Hematopoietic multipotent progenitor cell (in vitro differentiated cells): Measurements from ENCODE around the gene NOS2. TPM values are rescaled to one million over a fixed set of nuclear protein-coding genes. Genes with fewer than 3 reads are reported as not detected.
"Not testable (repeated sequence)": the region's sequence is repeated elsewhere in the genome, so short reads cannot be mapped to it uniquely, and the experiment has no call there.

ENCODE experiments used
- DNase-seq, 3 donors: peaks; one replicate each; pipeline ENCODE4 v3.0.0-alpha.2; 2011 to 2015; ENCODE audit warnings: low read depth in 2 of 3, low spot score in 2 of 3
- total RNA-seq: library from RNA; depleted of rRNA; stranded (reverse); fragments of >200 nt; gene quantifications from one replicate; pipeline ENCODE4 v1.2.3, GENCODE V29; 2012

Gene NOS2
- total RNA-seq, 1 donor = under 0.01 TPM

DNA sequence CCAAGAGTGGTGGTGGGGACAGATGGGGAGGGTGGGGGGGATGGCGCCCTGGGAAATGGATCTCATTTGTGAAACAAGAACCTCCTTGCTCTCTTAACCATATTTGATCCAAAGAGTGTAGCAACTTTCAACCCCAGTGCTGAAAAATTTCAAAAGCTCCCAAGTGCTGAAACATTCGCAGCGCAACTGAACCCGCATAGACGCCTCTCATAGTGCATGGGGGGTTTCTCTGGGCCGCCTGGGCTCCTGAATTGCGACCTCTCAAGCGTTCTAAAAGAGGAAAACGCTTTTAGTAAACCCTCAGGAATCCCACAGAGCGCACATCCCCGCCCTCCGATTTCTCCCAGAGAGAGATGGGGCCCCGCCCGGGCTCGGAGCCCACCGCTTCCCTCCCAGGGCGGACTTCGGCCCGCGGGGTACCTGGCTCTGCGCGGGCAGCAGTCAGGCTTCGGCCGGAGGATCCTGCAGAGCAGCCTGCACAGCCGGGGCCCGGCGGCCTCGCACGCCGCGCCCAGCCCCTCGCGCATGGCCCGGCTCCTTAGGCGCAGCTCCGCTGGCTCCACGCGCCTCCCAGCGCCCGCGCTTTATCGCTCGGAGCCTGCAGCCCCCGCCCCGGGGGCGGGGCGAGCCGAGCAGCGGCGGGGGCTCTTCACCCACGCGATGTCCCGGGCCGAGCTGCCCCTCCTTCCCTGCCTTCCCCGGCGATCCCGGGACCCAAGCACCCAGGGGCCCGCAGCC is 7.0 kb downstream of the NOS2 start:
- DNase-seq = peak in 2 of 3 donors; percentile 10 to 19

DNA sequence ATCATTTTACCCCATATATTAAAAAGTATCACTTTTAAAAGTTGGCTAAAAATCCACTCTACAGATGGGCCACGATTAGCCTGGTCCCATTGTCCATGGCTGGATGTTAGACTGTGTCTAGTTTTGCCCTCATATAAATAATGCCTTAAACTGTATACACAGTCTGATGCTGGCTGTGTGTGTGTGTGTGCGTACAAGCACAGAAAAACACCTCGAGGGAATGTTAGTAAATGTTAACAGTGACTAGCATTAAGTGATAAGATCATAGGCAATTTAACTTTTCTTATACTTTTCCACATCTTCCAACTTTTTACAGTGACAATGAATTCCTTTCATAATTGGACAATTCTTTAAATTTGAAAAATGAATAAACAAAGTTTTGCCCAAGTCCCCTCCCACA is 8.2 kb downstream of the NOS2 start:
- DNase-seq = no peak

DNA sequence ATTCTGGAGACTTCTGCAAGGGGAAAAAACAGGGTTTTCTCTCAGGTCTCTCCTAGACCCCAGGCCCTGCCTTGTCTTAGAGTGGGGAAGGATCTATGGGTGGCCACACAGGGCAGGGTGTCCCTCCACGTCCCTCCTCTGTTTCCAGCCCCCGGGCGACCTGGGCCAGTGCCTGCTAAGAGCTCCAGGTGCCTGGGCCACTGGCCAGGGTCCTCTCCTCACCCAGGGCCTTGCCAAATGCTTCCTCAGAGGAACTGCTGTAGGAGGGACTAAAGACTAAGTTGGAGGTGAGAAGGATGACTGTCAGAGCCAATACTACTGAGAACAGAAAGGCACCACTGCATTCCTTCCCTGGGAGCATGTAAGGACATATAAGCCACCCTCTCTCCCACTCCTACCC is 11.4 kb downstream of the NOS2 start:
- DNase-seq = no peak

DNA sequence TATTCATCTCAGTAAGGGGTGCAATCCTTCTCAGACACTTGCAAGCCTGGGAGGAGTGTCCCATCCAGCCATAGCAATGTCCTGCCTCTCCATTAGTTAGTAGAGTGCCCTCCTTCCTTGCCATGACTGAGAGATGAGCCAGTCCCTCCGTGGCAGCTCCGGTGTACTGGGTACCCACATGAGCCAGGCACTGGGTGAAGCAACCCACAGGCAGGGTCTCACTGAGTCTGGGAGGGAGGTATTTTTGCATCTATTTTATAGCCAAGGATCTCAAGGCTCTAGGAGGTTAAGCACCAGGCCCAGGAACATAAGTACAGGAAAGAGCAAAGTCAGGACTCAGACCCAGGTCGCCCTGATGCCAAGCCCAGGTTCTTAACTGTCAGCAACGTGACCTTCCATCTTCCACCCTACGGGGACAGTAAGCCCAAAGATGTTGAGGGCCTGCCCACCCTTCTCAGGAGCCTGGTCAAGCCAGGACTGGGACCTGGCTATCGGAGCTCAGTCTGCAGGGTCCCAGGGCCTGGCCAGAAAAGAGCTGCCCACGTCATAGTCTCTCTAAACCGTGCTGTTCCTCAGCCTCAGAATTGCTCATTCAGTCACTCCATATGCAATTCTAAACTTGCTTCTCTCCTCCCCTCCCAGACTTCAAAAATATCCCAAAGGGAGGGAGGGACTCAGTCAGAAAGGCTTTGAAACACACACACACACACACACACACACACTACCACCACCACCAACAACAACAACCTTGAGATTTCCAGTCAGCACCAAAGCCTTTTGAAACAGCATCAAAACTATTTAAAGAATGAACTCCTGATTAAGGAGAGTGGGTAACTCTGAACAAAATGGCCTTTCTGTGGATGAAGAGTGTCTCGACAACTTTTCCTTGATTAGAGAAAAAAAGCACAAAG is 16.6 kb downstream of the NOS2 start:
- no peak for DNase-seq

DNA sequence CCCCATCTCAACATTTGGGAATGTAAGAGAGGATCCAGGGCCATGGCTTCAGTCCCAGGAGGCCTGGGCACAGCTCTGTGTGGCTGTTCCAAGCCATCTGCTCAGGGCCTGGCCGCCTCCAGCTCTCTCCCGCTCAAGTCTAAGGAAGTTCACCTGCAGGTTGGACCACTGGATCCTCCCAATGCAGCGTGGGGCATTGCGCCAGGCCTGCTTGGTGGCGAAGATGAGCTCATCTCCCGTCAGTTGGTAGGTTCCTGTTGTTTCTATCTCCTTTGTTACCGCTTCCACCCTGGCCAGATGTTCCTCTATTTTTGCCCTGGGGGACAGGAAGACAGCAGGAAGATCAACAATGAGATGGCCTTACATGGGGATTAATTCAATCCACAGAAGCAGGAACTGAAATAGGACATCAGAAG is 17.5 kb downstream of the NOS2 start:
- peak in 1 of 3 donors; percentile 11 for DNase-seq

DNA sequence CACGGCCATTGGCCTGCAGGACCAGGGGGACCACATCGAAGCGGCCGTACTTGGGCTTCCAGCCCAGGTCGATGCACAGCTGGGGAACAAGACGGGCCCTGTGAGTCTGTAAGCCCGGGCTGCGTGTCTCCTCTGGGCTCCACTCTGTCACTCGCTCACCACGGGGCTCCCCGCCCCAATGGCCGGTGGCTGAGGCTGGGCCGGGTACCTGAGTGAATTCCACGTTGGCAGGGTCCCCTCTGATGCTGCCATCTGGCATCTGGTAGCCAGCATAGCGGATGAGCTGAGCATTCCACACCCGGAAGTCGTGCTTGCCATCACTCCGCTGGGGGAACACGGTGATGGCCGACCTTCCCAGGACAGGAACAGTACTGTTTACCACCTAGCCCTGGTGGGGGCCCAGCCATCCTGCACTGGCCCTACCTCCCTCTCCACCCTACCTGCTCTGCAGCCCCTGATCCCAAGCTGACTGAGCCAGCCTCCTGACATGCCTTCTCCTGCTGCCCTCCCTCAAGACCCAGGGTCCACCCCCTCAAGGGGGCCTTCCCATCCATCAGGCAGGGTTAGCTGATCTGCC is 19.4 kb downstream of the NOS2 start:
- no peak for DNase-seq

DNA sequence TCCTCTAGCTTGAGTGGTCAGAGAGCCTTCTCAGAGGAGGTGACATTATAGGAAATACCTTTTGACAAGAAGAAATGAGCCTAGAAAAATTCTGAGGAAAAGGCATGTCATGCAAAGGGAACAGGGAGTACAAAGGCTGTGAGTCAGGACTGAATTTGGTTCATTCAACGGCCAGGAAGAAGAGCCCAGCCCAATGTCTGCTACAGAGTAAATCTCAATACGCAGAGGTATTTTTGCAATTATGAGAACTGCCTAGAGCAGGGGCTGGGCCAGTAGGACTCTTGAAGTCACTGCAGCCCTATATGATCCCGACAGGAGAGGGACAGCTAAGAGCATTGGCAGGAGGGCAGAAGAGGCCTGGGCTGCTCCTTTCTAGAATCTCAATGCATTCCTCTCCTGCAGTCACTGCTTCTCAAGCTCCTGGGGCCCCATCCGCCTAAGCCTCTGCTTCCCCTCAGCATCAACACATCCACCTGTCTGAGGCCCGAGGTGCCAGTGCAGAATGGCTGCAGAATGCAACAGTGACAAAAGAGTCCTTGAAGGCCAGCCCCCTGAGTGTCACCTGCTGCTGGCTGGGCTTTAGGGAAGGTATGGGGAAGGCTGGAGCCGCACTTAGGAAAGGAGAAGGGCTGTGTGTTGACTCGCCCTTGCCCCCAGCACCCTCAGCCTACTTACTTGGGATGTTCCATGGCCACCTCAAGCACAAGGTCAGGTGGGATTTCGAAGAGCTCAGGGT is 20.1 kb downstream of the NOS2 start:
- no peak for DNase-seq

DNA sequence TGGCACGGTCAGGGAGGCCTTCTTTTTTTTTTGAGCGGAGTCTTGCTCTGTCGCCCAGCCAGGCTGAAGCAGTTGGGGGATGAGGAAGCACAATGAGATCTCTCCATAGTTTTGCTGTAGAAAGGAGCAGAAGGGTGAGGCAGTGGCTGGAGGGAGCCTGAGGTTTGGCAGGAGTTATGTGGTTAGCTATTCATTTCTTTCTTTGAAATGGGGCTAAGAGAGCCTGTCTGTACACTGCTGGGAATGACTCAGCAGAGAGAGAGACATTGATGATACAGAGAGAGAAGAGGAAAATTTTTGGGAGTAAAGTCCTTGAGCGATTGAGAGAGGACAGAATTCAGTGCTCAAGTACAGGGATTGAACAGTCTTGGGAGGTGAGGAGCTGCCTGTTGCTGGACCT is 22.1 kb downstream of the NOS2 start:
- DNase-seq = no peak

DNA sequence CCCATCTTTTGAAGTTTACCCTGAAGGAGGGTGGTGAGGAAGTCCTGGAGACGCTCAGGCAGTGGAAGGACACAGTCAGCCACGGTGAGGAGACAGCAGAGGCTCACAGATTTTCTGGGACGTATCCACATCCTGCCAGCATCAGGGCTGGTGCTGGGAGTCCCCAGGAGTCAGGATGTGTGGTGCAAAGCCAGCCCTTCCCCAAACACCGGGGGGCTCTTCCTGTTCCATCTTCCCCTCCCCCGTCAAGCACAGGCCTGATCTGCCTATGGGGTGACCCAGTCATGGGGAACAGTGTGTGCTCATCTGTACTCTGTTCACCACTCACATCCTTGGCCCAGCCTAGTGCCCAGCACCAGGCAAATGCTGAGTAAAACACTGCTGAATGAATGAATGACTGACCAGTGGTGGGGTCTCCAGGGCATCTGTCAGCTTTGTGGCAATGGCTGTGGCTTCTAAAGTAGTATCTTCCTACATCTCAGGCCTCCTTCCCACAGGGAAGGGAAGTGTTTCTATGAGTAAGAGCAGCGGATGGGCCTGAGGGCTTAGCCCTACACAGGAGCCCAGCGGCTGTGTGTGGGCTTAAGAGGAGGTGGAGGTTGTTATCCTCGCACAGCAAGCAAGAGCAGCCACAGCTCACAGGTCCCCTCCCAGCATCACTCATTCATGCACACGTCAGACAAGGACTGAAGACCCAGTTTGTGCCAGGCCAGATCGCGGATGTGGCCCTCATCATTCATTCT is 23.3 kb downstream of the NOS2 start:
- no peak for DNase-seq

DNA sequence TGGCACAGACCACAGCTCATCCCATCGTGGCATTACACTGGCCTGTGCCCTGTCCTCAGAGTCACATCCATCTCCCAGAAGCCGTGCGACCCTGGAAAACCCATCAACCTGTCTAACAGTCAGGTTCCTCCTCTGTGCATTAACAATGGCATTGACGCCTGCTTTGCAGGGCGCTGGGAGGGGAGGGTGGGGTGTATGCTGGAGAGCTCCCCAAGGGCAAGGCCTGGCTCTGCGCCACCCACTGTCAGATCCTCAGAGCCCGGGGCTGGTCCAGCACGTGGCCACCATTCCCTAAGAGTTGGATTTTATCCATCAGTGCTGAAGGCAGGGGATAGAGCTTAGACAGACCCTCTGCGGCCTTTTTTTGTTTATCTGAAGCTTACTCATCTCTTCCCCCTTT is 28.7 kb downstream of the NOS2 start:
- DNase-seq = no peak

DNA sequence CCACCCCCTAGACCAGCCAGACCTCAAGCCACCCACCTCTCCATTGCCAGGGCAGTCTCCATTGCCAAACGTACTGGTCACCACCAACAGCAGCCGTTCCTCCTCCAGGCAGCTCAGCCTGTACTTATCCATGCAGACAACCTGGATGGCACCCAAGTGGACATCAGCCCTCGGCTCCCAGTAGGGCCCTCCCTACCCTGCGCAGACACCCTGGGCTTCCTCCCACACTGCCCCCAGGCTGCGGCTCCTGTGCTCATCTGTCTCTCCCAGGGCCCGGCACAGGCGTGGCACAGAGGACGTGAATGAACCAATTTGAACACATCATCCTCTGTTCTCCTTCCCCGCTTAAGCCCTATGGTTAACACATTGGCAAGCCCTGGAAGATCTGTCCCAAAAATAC is 29.5 kb downstream of the NOS2 start:
- no peak for DNase-seq

DNA sequence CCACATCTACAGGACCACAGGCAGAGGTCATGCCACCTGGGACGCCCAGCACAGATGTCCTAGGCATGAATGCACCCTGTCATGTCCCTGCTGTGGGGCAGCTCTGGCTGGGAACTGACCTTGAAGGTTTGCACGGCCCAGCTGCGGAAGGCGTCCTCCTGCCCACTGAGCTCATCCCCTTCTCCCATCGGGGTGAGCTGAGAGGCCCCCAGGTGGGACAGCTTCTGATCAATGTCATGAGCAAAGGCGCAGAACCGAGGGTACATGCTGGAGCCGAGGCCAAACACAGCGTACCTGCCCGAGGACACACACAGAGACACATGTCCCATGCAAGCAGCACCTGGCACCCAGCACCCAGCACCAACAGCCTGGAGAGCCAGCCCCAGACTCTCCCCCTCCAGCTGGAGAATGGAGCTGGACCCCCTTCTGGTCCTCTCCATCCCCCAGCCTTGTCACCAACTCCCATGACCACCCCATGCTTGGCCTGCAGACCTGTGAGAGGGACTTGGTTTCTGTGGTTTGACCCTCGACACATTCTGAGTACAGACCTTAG is 31.4 kb downstream of the NOS2 start:
- DNase-seq = no peak

DNA sequence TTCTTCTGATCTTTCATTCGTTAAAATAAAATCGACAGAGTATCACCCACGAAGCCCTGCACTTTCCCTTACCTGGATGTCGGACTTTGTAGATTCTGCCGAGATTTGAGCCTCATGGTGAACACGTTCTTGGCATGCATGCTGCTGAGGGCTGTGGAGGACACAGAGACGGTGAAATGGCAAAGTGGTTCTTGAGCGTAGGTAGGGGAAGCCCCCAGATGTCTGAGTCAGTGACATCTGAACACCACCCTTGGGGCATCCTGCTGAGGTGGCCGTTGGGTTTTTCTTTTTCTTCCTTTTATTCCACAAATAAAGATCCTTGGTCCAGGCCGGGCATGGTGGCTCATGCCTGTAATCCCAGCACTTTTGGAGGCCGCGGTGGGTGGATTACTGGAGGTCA is 33.9 kb downstream of the NOS2 start:
- no peak for DNase-seq

DNA sequence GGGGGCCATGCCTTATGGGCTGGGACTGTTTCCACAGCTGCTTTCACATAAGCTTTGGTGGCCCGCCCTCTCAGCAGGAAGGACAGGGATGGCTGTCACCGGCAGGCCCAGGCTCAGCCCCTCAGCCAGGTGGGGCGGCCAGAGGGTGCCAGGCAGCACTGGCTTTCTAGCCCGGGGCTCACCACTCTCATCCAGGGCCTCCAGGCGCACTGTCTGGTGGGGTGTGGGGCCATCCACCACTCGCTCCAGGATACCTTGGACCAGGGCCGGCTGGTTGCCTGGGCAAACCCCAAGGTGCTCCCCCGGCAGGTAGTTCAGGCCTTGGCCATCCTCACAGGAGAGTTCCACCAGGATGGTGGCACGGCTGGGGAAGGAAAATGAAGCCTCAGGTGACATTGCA is 35.0 kb downstream of the NOS2 start:
- DNase-seq = no peak

DNA sequence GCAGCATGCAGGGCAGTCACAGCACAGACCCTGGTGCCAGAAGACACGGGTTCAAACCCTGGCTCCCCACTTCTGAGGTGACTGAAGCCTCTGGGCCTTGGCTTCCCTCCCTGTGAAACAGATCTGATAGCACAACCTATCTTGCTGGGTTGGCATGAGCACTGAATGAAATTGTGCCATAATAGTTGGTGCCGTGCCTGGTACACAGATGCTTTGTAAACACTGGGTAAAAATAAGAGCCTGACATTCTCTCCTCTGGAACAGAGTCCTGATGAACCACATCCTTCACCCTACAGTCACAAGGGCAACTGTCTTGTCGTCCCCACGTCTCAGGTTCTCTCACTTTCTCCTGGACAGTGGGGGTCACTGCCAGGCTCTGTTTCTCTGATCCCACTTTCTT is 35.7 kb downstream of the NOS2 start:
- no peak for DNase-seq

DNA sequence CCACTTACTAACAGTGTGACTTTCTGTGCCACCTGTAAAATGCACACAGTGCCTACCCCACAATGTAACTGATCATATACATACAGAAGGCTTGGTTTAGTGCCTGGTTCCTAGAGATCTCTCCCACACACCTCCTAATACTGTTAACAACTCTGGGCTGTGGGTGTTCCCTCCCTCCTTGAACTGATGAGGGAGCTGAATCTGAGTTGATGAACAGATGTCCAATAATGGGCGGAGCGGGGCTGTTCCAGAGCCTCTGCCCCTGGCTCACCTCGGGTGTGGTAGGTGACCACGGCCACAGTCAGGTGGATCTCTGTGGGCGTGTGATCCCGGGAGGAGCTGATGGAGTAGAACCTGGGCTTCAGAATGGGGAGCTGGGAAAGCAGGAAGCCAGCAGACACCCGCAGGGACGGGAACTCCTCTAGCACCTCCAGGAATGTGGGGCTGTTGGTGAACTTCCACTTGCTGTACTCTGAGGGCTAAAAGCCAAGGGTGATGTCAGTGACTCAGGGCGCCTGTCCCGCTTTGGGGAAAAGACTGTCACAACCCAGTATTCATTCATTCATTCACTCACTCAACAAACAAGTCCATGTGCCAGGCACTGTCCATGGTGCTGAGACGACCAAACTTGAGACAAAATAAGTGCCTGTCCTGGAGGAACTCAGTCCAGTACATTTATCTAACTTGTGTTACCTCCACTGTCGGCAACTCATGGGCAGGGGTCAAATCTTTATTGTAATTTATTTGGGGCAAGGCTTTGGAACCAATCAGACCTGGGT is 37.6 kb downstream of the NOS2 start:
- peak in 2 of 3 donors; percentile 20 to 68 for DNase-seq

DNA sequence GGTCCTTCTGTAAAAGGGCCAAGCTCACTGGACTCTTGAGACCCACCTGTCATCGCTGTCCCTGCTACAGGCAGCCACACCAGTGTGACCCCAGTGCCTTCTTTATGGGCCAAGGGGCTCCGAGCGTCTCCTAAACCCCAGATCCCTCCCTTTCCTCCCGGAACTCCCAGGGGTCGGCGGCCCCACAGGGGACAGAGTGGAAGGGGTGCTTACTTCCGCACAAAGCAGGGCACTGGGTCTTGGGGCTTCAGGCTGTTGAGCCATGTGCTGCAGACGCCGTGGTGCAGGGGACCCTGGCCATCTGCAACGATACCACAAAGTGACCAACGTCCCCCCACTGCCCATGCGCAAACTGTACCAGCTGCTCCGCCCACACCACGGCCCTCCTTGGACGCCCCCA is 39.4 kb downstream of the NOS2 start:
- not testable (repeated sequence) for DNase-seq

DNA sequence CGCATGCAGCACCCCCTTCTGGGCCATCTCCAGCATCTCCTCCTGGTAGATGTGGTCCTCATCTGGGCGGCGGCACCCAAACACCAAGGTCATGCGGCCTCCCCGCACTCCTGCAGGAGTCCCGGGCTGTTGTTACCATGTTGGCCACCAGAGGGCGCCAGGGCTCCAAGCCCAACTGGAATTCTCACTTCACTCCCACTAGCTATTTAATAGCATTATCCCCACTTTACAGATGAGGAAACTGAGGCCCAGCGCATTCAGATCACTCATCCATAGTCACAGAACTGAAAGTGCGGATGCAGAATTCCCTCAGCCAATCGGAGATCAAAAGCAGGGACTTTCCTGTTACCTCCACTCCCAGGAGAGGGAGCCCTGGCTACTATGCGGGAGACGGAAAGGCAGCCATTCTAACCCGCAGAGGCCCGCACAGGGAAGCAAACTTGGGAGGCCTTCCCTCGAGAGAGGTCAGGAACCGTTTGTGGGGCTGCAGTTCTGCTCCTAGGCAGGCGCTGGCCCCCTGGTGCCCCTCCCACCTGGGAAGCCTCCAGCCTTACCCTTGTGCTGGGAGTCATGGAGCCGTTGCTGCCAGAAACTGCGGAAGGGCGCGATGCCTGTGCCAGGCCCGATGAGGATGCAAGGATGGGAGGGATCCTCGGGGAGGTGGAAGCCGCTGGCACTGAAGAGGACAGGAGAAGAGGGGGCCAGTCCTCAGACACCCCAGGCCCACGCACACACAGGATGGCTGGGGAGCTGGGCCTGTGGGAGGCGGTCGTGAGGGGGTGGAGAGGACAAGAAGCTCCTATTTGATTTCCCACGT is 40.1 kb downstream of the NOS2 start:
- peak; percentile 41 to 65 (median 46) for DNase-seq
